GM19467 (cell line): ENCODE results near the gene TPD52L2.
A peak's percentile ranks its signal among the peaks of the same experiment; 100 is the strongest.

Experiments used
- ATAC-seq: cut with Tn5 transposase; IDR thresholded peaks from one replicate; pipeline ENCODE4 v1.9.1; 2021; ENCODE audit warnings: mild to moderate bottlenecking, moderate library complexity; ENCODE audit not compliant: unreplicated experiment

TPD52L2 gene

GRCh38 chr20:63864978-63865640 lies at the start of gene TPD52L2:
Gene TPD52L2 (plus strand): TSS chr20:63865270. CDS start chr20:63865366, 96 bp downstream.
- ATAC-seq = peak; percentile 67

GRCh38 chr20:63815615-63816253 lies 49.3 kb upstream of the TPD52L2 start:
- no peak for ATAC-seq

GRCh38 chr20:63819224-63819921 lies 45.7 kb upstream of the TPD52L2 start:
- ATAC-seq = no peak

GRCh38 chr20:63821811-63822210 lies 43.3 kb upstream of the TPD52L2 start:
- no peak for ATAC-seq

- ATAC-seq = no peak
Measured at GRCh38 chr20:63822276-63822696, 42.8 kb upstream of the TPD52L2 start.

- ATAC-seq = no peak
Measured at GRCh38 chr20:63823691-63824311, 41.3 kb upstream of the TPD52L2 start.

GRCh38 chr20:63825331-63826118 lies 39.5 kb upstream of the TPD52L2 start:
- ATAC-seq = no peak

GRCh38 chr20:63826753-63827152 lies 38.3 kb upstream of the TPD52L2 start:
- no peak for ATAC-seq

- no peak for ATAC-seq
Measured at GRCh38 chr20:63828124-63828523, 36.9 kb upstream of the TPD52L2 start.

GRCh38 chr20:63828545-63828944 lies 36.5 kb upstream of the TPD52L2 start:
- no peak for ATAC-seq

GRCh38 chr20:63828951-63829350 lies 36.1 kb upstream of the TPD52L2 start:
- no peak for ATAC-seq

- no peak for ATAC-seq
Measured at GRCh38 chr20:63829603-63829944, 35.5 kb upstream of the TPD52L2 start.

- no peak for ATAC-seq
Measured at GRCh38 chr20:63829945-63830835, 34.9 kb upstream of the TPD52L2 start.

- ATAC-seq = no peak
Measured at GRCh38 chr20:63830841-63831588, 34.1 kb upstream of the TPD52L2 start, which contains the start of gene ZBTB46. Gene ZBTB46 (minus strand): TSS chr20:63831264. CDS start chr20:63790757, 40,507 bp downstream.

- no peak for ATAC-seq
Measured at GRCh38 chr20:63831646-63831992, 33.5 kb upstream of the TPD52L2 start.

- no peak for ATAC-seq
Measured at GRCh38 chr20:63831993-63832686, 32.9 kb upstream of the TPD52L2 start.

- ATAC-seq = no peak
Measured at GRCh38 chr20:63833776-63834490, 31.1 kb upstream of the TPD52L2 start.

GRCh38 chr20:63834491-63834880 lies 30.6 kb upstream of the TPD52L2 start:
- no peak for ATAC-seq
